Mesothelial cell of epicardium (in vitro differentiated cells): ENCODE measurements around the gene TRHDE. TPM values are rescaled to one million over a fixed set of nuclear protein-coding genes. Genes with fewer than 3 reads are reported as not detected.
A peak's percentile ranks its signal among the peaks of the same experiment; 100 is the strongest.

Source experiments
- DNase-seq, 2 experiments: peaks; one replicate each; pipeline ENCODE4 v3.0.0; 2021; ENCODE audit warnings: low spot score in 2 of 2; ENCODE audit not compliant: unreplicated experiment in 2 of 2
- H3K27ac Mint-ChIP-seq: 2 replicates; pipeline ENCODE4 v1.8.0; 2021; ENCODE audit warnings: mixed read lengths
- H3K27me3 Mint-ChIP-seq: 2 replicates; pipeline ENCODE4 v1.8.0; 2021; ENCODE audit warnings: low read depth, mixed read lengths
- H3K36me3 Mint-ChIP-seq: 2 replicates; pipeline ENCODE4 v1.8.0; 2021; ENCODE audit warnings: mixed read lengths
- H3K4me1 Mint-ChIP-seq: 2 replicates; pipeline ENCODE4 v1.8.0; 2021; ENCODE audit warnings: mixed read lengths
- H3K4me3 Mint-ChIP-seq: 2 replicates; pipeline ENCODE4 v1.8.0; 2021; ENCODE audit warnings: mild to moderate bottlenecking, moderate library complexity, mixed read lengths
- H3K9me3 Mint-ChIP-seq: 2 replicates; pipeline ENCODE4 v1.8.0; 2021; ENCODE audit warnings: mixed read lengths
- CTCF ChIP-seq: fragments of 200-600 bp; sonication (generic); IDR thresholded peaks from one replicate; pipeline ENCODE4 v1.5.0; 2021; ENCODE audit warnings: antibody characterized with exemption; ENCODE audit not compliant: unreplicated experiment
- total RNA-seq: library from RNA; stranded (reverse); gene quantifications from 3 replicates; pipeline ENCODE4 v1.2.1, GENCODE V29; 2021

The TRHDE gene
- total RNA-seq, 1 donor from 2014 or later, result 1.0 TPM

- peaks cover 13% of the 10 kb centered on the region for H3K4me1 Mint-ChIP-seq
- H3K36me3 Mint-ChIP-seq, result no peaks in the 10 kb centered on the region
- no peak for TF ChIP-seq CTCF
- DNase-seq, result no peak
- H3K9me3 Mint-ChIP-seq, result no peaks in the 10 kb centered on the region
- peaks cover 83% of the 10 kb centered on the region for H3K27me3 Mint-ChIP-seq
- peak overlapping the region; percentile 83 for H3K4me3 Mint-ChIP-seq
- no peak overlapping the region for H3K27ac Mint-ChIP-seq
Measured at GRCh38 chr12:72270961-72271360, 1.2 kb upstream of the TRHDE start.

GRCh38 chr12:72271451-72272090, 599 bp upstream of the TRHDE start:
- peak; percentile 21 to 55 for DNase-seq
- H3K4me3 Mint-ChIP-seq, result peak overlapping the region; percentile 83
- no peak for TF ChIP-seq CTCF
- H3K27me3 Mint-ChIP-seq, result peaks cover 85% of the 10 kb centered on the region
- H3K9me3 Mint-ChIP-seq, result no peaks in the 10 kb centered on the region
- H3K36me3 Mint-ChIP-seq, result no peaks in the 10 kb centered on the region
- peaks cover 13% of the 10 kb centered on the region for H3K4me1 Mint-ChIP-seq
- no peak overlapping the region for H3K27ac Mint-ChIP-seq

GRCh38 chr12:72272731-72273498, 745 bp downstream of the TRHDE start:
- Mint-ChIP-seq H3K27me3 (peaks cover 92% of the 10 kb centered on the region), H3K4me1 (peaks cover 13% of the 10 kb centered on the region), H3K9me3 (no peaks in the 10 kb centered on the region), H3K27ac (no peak overlapping the region), H3K4me3 (peak overlapping the region; percentile 83), H3K36me3 (no peaks in the 10 kb centered on the region)
- DNase-seq, result peak; percentile 19 to 48
- TF ChIP-seq CTCF, result no peak

GRCh38 chr12:72273499-72273837, 1.3 kb downstream of the TRHDE start:
- Mint-ChIP-seq H3K4me1 (peaks cover 13% of the 10 kb centered on the region), H3K4me3 (peak overlapping the region; percentile 83), H3K27me3 (peaks cover 92% of the 10 kb centered on the region), H3K9me3 (no peaks in the 10 kb centered on the region), H3K36me3 (no peaks in the 10 kb centered on the region), H3K27ac (no peak overlapping the region)
- DNase-seq, result no peak
- no peak for TF ChIP-seq CTCF

- peaks cover 95% of the 10 kb centered on the region for H3K27me3 Mint-ChIP-seq
- H3K4me1 Mint-ChIP-seq, result peaks cover 13% of the 10 kb centered on the region
- DNase-seq, result no peak
- no peaks in the 10 kb centered on the region for H3K36me3 Mint-ChIP-seq
- no peak overlapping the region for H3K27ac Mint-ChIP-seq
- no peaks in the 10 kb centered on the region for H3K9me3 Mint-ChIP-seq
- no peak for TF ChIP-seq CTCF
- peak overlapping the region; percentile 83 for H3K4me3 Mint-ChIP-seq
Measured at GRCh38 chr12:72273851-72274351, 1.7 kb downstream of the TRHDE start.
